ENCODE data around the gene AK2.

AK2 gene

DNA sequence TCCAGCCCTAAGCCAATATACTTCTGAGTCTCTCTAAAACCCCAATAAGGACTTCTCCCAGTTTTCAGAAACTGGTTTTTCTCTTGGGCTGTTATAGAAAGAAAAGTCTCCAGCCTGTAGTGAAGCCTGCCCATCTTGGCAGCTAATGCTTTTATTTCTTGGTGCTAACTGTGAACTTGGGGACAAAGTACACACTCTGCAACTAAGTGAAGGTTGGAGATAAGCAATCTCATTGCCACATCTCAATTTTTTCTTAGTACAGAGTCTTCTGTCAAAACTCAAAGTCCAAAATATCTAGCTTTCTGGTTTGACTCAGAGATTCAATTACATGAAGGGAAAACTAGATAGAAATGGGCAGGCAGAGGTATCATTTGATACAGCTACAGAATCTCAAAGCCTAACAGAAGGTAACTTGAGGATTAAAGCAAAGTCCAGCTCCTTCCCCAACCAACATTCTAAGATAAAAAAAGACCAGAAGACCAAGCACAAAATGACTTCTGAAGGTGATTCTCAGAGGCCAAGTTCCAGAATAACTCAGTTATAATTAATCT lies 14.0 kb downstream of the AK2 start:
- no peak overlapping the region for H3K4me3 ChIP-seq (ENCODE audit: low read length)
- TF ChIP-seq, protein P1, sequence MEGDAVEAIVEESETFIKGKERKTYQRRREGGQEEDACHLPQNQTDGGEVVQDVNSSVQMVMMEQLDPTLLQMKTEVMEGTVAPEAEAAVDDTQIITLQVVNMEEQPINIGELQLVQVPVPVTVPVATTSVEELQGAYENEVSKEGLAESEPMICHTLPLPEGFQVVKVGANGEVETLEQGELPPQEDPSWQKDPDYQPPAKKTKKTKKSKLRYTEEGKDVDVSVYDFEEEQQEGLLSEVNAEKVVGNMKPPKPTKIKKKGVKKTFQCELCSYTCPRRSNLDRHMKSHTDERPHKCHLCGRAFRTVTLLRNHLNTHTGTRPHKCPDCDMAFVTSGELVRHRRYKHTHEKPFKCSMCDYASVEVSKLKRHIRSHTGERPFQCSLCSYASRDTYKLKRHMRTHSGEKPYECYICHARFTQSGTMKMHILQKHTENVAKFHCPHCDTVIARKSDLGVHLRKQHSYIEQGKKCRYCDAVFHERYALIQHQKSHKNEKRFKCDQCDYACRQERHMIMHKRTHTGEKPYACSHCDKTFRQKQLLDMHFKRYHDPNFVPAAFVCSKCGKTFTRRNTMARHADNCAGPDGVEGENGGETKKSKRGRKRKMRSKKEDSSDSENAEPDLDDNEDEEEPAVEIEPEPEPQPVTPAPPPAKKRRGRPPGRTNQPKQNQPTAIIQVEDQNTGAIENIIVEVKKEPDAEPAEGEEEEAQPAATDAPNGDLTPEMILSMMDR (conservative IDR thresholded peaks at IDR 0.05; ENCODE audit: low read length): no peak
- DNase-seq (ENCODE audit: low read depth): no peak

DNA sequence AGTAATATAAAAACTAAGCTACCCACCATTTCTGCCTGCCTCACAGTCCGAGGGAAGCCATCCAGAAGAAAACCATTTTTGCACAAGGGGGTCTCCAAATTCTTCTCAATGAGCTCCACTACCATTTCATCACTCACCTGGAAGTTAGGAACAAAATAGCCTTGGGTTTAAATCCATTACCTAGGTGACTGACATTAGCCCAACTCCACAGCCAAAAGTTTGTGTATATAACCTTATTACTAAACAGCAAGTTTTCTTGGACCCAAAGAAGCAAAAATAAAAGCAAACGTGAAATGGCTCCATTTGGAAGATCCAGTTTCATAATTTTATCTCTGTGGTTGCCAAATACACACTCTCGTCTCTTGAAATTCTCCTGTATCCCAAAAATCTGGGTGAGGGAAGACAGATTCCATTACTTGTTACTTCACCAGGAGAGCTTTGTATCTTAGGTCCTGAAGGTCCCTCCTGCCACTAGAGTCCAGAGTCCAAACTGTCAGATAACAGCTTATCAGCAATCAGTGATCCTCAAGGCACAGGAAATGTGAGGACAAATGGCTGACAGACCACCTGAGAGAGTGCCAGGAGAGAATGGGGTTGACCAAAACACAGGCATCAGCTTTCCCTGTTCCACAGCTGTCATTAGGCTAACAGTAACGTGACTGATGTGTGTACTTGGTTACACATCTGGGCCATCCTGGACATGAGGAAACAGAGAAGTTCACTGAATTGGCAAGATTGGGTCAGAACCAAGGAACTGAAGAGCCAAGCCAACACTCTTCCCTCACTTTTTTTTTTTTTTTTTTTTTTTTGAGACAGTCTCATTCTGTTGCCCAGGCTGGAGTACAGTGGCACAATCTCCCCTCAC lies 14.9 kb downstream of the AK2 start:
- no peak overlapping the region for H3K4me3 ChIP-seq (ENCODE audit: low read length)
- no peak for DNase-seq (ENCODE audit: low read depth)
- TF ChIP-seq, protein P1 (conservative IDR thresholded peaks at IDR 0.05; ENCODE audit: low read length): no peak

DNA sequence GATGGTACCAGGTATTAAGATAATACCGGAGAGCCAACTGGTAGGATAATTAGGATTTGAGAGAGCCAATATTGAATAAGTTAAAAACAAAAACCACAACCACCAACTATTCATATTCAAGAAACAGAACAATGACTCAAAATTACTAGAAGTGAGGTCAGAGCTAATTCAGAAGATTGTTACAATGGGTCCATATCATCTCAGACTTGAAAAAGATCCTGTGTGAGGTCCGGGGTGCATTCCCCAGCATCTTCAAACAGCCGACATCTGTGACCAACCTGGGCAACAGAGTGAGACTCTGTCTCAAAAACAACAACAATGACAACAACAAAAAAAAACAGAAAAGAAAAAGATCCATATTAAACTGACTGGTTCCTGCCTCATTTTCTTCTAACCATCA lies 18.6 kb downstream of the AK2 start:
- TF ChIP-seq, protein P1 (conservative IDR thresholded peaks at IDR 0.05; ENCODE audit: low read length): no peak

DNA sequence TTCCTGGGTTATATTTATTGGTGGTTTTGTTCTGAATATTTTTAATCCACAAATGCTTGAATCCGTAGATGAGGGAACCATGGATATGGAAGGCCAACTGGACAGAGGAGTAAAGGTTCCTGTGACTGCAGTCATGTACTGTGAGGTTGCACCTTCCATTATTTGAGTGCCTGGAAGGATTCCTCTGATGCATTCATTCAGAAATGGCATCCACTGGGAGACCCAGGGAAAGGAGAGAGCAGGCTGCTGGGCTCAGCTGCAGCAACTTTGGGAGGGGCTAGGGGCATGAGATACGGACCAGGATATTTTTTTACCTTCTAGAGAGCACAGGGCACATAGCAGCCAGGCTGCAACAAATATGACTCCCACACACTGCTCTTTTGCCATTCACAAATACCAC lies 19.5 kb downstream of the AK2 start:
- TF ChIP-seq, protein P1 (conservative IDR thresholded peaks at IDR 0.05; ENCODE audit: low read length): no peak
- DNase-seq (ENCODE audit: low read depth): no peak
- no peak overlapping the region for H3K4me3 ChIP-seq (ENCODE audit: low read length)

More for the DNA sequence above, 18.6 kb downstream of the AK2 start:
- no peak overlapping the region for H3K4me3 ChIP-seq (ENCODE audit: low read length)
- DNase-seq (ENCODE audit: low read depth): no peak

DNA sequence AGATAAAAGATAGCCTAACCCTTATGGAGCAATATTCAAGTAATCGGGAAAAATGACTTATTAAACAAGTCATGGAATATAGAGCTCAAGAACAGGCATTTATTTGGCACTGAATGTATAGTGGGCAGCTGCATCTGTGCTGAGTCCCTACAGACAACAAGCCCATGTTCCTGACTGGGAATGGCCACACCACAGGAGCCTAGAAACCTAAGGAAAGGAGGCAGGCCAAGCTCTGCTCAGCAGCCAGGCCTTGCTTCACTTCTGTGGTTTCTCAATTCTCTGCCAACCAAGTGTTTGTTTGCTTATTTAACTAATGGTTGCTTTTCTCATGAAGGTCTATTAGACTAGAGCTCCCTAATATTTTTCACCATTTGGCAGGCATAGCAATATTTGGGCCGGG lies 21.5 kb downstream of the AK2 start:
- DNase-seq (ENCODE audit: low read depth): peak; percentile 27
- no peak overlapping the region for H3K4me3 ChIP-seq (ENCODE audit: low read length)
- TF ChIP-seq, protein P1 (conservative IDR thresholded peaks at IDR 0.05; ENCODE audit: low read length): no peak

DNA sequence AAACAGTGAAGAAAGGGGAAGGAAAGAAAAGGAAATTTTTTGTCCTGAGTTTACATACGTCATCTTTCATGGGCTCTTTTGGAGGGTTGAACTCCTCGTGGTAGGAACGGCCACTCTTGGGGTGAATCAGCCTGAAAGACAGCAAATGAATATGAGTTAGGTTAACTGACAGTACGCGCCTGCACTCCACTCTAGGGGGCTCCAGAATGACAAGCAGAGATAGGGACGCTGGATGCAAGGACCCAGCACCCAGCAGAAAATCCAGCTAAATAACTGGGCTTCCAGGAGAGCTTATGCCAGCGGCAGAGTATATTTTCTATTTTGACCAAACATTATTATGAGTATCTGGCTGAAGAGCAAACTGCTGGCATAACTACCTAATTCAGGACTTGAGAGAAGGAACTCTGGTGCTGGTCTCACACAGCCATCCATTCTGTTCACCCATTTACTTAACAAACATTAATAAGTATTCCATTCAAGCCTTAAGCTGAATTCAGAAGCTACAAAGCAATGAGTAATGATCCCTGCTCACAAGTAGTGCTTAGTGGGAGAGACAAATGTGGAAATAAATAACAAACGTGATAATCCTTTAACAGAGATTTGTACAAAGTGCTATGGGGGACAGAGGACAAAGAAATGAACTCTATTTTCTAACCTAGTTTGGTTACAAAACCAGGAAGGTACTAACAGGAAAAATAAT lies 22.1 kb downstream of the AK2 start:
- no peak for DNase-seq (ENCODE audit: low read depth)
- TF ChIP-seq, protein P1 (conservative IDR thresholded peaks at IDR 0.05; ENCODE audit: low read length): no peak

More for the DNA sequence above, 22.1 kb downstream of the AK2 start:
- no peak overlapping the region for H3K4me3 ChIP-seq (ENCODE audit: low read length)
